NCI-H2107 treated with DMSO at 0.1 percent for 48 hours (cell line): ENCODE measurements around the gene CEACAM8.
"Not testable (repeated sequence)": the region's sequence is repeated elsewhere in the genome, so short reads cannot be mapped to it uniquely, and the experiment has no call there.

Experiments used
- DNase-seq: peaks from one replicate; lab custom pipeline; 2025; ENCODE audit not compliant: unreplicated experiment; lab: John Stamatoyannopoulos, UW

CEACAM8 gene

DNA sequence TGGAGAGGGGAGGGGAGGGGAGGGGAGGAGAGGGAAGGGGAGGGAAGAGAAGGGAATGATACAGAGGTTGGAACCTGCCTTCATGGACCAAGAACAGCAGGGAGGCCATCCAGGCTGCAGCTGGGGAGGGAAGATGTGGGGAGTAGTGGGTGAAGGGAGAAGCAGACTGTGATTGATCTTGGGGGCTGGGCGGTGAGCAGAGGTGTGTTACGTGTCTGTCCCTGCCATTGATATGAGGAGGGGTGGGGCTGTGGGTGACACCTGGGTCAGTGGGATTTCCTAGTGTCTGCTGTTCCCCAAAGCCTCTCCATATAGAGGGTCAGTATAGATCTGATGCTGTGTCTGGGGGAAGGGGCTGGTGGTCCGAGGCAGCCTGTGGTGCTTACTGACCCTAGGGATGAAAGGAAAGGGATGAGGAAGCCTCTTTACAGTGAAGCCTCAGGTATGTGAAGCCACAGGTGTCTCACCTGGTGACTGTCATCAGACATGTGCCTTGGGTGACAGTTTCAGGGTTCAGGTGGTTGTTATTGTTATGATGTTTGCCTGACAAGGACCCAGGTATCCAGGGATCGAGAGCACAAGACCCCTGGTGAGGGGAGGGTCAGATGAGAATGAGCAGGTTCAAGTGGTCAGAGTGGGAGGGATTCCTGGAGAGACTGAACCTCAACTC lies 47.8 kb downstream of the CEACAM8 start:
- DNase-seq = no peak

DNA sequence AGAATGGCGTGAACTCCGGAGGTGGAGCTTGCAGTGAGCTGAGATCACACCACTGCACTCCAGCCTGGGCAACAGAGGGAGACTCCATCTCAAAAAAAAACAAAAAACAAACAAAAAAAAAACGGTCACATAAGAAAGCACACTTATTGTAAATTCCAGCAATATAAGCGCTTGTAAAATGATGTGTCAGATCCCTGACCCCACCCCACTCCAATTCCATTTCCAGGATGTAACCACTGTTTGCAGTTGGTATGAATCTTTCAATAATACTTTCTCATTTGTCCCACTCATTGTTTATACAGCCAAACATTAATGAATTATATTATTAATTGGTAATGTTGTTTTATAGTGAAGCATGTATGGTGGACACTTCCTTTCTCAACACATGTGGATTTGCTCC lies 50.6 kb downstream of the CEACAM8 start:
- DNase-seq = no peak

DNA sequence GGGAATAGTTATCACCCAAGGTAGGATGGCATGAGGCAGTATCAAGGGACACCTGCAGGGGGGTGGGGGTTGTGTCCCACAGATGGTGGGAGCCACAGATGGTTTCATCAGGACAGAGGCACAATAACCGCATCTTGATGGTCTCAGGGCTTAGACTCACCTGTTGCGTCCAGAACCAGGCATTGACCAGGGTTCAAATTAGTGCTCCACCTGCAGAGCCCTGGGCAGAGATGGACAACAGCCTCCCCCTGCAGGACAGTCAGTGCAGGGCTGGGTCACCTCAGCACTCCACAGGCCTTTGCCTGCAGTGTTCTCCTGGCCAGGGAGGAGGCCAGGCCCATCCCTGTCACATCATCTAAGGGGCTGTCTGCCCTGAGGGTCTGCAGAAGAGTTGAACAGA lies 51.9 kb downstream of the CEACAM8 start:
- DNase-seq = no peak

DNA sequence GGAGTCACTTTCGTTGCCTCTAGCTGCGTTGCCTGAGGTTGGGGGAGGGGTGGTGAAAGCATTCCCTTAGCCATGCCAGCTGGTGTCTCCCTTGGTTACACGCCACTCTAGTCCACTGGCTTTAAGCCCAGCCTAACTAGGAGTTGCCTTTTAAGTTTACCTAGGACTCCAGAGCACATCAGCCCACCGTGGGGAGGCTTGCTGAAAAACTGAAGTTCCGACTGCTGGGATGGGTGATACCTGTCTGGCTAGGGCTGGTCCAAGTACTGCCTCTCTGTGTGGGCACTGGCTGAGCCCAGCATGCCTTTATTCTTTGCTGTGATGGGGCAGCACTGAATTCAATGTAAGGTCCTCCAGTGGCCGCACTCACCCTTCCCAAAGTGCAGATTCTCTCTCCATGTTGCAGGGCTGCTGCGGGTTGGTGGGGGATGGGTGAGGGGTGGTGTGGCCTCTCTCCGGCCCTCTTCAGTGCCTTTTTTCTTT lies 54.6 kb downstream of the CEACAM8 start:
- DNase-seq = peak; percentile 1

DNA sequence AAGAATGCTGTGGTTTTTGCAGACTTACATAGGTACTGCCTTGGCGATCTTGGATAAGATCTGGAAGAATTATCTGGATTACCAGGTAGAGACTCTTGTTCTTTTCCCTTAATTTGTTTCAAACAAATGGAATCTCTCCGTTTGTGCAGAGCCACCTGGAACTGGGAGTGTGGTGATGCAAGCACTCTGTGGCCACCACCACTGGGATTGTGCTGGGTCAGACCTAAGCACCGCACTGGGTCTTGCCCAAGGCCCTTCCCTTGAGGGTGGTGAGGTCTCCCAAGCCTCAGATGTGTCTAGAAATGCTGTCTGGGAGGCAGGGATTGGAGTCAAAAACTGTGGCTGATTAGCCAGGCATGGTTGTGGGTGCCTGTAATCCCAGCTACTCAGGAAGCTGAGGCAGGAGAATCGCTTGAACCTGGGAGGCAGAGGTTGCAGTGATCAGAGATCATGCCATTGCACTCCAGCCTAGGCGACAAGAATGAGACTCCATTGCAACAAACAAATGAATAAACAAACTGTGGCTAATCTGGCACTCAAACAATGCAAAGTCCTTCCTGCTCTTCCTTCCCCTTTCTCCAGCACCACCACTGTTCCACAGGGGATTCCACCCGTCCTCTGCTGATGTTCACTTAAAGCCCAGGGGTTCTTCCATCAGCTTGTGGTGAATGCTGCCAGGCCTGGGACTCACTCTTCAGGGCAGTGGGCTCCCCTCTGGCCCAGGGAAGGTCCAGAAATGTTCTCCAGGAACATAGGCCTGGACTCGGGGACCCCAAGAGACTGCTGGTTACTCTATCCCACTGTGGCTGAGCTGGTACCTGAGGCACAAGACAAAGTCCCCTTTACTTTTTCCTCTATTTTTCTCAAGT lies 55.6 kb downstream of the CEACAM8 start:
- DNase-seq = no peak

DNA sequence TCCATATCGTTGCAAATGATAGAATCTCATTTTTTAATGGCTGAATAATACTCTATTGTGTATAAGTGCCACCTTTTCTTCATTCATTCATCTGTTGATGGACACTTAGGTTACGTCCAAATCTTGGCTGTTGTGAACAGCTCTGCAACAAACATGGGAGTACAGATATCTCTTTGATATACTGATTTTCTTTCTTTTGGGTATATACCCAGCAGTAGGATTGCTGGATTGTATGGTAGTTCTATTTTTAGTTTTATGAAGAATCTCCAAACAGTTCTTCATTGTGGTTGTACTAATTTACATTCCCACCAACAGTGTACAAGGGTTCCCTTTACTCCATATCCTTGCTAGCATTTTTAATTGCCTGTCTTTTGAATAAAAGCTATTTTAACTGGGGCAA lies 59.4 kb downstream of the CEACAM8 start:
- DNase-seq = not testable (repeated sequence)

DNA sequence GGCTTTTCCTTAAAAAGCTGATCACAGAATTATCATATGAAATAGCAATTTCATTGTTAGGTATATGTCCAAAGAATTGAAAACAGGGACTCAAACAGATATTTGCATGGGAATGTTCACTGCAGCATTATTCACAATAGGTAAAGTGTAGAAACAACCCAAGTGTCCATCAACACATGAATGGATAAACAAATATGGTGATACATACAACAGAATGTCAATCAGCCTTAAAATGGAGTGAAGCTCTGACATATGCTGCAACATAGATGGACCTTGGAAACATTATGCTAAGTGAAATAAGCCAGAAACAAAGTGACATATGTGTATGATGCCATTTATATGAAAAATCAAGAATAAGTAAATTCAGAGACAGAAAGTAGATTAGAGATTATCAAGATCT lies 60.3 kb downstream of the CEACAM8 start:
- DNase-seq = no peak

DNA sequence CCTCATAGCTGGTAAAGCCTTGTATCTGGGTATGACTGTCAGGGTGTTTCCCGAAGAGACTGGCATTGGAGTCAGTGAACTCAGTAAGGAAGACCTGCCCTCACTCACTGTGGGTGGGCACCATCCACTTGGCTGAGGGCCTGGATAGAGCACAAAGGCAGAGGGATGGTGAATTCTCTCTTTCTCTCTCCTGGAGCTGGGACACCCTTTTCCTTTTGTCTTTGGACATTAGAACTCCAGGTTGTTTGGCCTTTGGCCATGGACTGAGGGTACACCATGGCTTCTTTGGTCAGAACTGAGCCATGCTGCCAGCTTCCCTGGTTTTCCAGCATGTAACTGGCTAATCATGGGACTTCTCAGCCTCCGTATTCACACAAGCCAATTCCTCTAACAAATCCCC lies 61.8 kb downstream of the CEACAM8 start:
- DNase-seq = no peak

DNA sequence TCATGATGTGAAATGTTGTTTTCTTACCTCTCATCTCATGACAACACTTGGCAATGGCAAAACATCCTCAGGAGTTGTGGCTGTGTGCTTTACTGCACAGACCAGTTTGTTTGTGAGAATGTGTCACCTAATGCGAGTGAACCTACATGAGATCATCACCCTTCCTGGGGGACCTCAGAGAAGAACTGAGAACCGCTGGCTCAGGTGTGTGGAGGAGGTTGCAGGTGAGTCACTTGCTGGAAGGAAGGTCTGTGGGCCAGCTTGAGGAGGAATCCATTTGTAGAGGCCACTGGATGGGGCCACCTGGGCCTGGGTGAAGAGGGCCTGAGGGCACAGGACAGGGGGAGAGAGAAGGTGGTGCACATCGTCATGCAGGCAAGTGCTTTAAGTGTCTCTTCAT lies 63.4 kb downstream of the CEACAM8 start:
- DNase-seq = no peak
